BE2C (cell line): ENCODE measurements around the gene NUMA1.

Experiments
- DNase-seq: peaks from one replicate; pipeline ENCODE4 v3.0.0-alpha.2; 2020
- H3K27me3 ChIP-seq: fragments of 250-450 bp; sonication (Bioruptor Pico); 2 replicates; pipeline ENCODE4 v1.5.1; 2020; ENCODE audit warnings: mild to moderate bottlenecking
- H3K36me3 ChIP-seq: fragments of 250-450 bp; sonication (Bioruptor Pico); 2 replicates; pipeline ENCODE4 v1.5.1; 2020; ENCODE audit warnings: mild to moderate bottlenecking
- H3K4me1 ChIP-seq: fragments of 250-450 bp; sonication (Bioruptor Pico); 2 replicates; pipeline ENCODE4 v1.5.1; 2020
- H3K4me3 ChIP-seq: 2 replicates; pipeline ENCODE4 v1.5.1; 2011; ENCODE audit warnings: low read depth, low read length
- H3K9me3 ChIP-seq: fragments of 250-450 bp; sonication (Bioruptor Pico); 2 replicates; pipeline ENCODE4 v1.5.1; 2020
- TF ChIP-seq, protein P1 (sequence below): IDR thresholded peaks from 2 replicates; pipeline ENCODE4 v1.5.1; 2012; ENCODE audit warnings: mild to moderate bottlenecking, low read depth, low read length

The NUMA1 gene

DNA sequence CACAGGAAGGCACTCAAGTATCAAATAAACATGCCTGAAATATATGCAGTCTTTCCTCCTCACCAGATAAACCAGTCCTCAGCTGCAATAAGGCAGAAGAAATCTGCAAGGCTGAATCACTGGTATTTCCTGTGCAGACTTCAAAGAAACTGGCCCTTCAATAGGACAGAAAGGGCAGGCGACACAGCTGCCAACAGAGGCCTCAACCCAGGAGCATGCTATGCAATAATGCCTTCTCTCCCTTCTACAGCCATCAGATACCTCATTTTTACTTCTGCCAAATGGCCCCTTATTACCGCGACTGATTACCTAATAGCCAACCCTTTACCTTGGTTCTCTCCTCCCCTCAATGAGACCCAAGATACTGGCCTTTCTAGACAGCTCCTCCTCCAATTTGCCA lies 8.0 kb downstream of the NUMA1 start:
- Histone ChIP-seq H3K4me1 (peaks cover 10% of the 10 kb centered on the region; the same call in 1 of the 2 replicates), H3K27me3 (no peaks in the 10 kb centered on the region), H3K4me3 (no peak overlapping the region), H3K9me3 (no peaks in the 10 kb centered on the region), H3K36me3 (peaks cover 21% of the 10 kb centered on the region)
- TF ChIP-seq, protein P1, sequence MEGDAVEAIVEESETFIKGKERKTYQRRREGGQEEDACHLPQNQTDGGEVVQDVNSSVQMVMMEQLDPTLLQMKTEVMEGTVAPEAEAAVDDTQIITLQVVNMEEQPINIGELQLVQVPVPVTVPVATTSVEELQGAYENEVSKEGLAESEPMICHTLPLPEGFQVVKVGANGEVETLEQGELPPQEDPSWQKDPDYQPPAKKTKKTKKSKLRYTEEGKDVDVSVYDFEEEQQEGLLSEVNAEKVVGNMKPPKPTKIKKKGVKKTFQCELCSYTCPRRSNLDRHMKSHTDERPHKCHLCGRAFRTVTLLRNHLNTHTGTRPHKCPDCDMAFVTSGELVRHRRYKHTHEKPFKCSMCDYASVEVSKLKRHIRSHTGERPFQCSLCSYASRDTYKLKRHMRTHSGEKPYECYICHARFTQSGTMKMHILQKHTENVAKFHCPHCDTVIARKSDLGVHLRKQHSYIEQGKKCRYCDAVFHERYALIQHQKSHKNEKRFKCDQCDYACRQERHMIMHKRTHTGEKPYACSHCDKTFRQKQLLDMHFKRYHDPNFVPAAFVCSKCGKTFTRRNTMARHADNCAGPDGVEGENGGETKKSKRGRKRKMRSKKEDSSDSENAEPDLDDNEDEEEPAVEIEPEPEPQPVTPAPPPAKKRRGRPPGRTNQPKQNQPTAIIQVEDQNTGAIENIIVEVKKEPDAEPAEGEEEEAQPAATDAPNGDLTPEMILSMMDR: no peak
- no peak for DNase-seq

DNA sequence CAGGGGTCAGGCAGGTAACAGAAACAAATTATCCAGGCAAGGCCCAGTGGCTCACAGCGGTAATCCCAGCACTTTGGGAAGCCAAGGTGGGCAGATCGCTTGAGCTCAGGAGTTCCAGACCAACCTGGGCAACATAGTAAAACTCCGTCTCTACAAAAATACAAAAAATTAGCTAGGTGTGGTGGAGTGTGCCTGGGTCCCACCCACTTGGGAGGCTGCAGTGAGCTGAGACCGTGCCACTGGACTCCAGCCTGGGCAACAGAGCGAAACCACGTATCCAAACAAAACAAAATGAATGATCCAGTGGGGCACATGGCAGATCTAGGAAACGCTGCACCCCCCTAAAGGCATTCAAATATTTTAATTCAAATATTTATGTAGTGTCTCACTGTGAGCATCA lies 9.9 kb downstream of the NUMA1 start:
- no peaks in the 10 kb centered on the region for H3K27me3 ChIP-seq
- DNase-seq: no peak
- TF ChIP-seq, protein P1: no peak
- H3K4me3 ChIP-seq: no peak overlapping the region
- peaks cover 10% of the 10 kb centered on the region; the same call in 1 of the 2 replicates for H3K4me1 ChIP-seq
- peaks cover 14% of the 10 kb centered on the region for H3K36me3 ChIP-seq
- no peaks in the 10 kb centered on the region for H3K9me3 ChIP-seq

DNA sequence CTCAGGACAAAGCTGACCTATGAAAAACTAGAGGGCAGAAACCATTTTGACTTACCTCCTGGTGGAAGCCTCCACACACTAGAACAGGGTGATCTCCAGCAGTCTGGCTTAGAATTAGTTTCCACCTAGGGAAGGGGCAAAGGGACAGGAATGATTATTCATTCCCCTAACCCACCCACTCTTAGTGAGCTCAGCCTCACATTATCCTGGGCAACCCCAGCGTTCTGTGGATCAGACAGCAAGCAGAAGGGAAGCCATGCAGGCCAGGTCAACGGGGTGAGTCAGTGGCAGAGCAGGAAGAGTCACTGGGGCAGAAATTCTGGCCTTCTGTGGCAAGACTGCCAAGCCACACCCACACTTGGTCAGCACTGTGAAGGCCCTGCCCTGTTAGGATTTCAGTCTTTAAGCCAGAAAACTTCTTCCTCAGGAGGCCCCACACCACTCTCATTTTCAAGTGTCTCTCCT lies 10.5 kb downstream of the NUMA1 start:
- peaks cover 15% of the 10 kb centered on the region for H3K36me3 ChIP-seq
- TF ChIP-seq, protein P1: no peak
- no peaks in the 10 kb centered on the region for H3K27me3 ChIP-seq
- H3K4me3 ChIP-seq: no peak overlapping the region
- peaks cover 10% of the 10 kb centered on the region; the same call in 1 of the 2 replicates for H3K4me1 ChIP-seq
- no peaks in the 10 kb centered on the region for H3K9me3 ChIP-seq
- peak; percentile 47 for DNase-seq

DNA sequence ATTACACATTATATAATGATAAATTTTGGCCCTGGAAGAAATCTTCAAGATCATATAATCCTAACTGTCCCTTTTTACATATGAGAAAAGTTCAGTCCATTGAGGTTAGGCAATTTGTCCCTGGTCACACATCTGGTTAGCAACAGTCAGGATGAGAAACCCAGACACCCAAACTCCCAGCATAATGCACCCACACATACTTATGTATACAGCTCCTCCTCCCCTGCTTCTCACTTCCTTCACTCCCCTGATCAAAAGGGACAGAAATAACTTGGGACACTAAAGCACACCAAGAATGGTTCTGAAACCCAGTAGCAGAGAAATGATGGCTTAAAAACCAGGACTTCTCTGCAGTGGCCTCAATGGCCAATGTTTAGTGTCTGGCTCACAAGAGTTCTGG lies 11.1 kb downstream of the NUMA1 start:
- H3K4me3 ChIP-seq: no peak overlapping the region
- H3K4me1 ChIP-seq: peaks cover 10% of the 10 kb centered on the region; the same call in 1 of the 2 replicates
- H3K36me3 ChIP-seq: peaks cover 19% of the 10 kb centered on the region

DNA sequence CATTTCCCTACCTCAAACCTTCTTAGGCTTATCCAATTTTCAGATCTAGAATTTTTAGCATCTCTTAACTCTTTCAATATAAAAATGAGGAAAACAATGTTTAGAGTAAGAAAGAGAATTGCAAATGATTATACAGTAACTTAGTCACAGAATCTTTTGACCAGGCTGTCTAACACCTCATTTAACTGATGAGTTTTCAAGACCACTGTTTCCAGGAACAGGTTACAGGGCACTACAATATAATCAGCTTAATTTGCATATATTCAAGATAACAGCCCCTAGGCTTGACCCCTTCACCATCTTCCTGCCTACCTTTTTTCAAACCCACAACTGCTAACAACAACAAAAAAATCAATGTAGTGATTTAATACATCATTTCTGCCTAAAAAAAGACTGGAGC lies 12.7 kb downstream of the NUMA1 start:
- H3K27me3 ChIP-seq: no peaks in the 10 kb centered on the region
- no peak for DNase-seq
- H3K36me3 ChIP-seq: peaks cover 20% of the 10 kb centered on the region
- no peak overlapping the region for H3K4me3 ChIP-seq
- TF ChIP-seq, protein P1: no peak
- no peaks in the 10 kb centered on the region for H3K9me3 ChIP-seq
- H3K4me1 ChIP-seq: peaks cover 10% of the 10 kb centered on the region; the same call in 1 of the 2 replicates

More for the DNA sequence above, 11.1 kb downstream of the NUMA1 start:
- H3K9me3 ChIP-seq: no peaks in the 10 kb centered on the region
- no peak for DNase-seq
- H3K27me3 ChIP-seq: no peaks in the 10 kb centered on the region
- TF ChIP-seq, protein P1: no peak

DNA sequence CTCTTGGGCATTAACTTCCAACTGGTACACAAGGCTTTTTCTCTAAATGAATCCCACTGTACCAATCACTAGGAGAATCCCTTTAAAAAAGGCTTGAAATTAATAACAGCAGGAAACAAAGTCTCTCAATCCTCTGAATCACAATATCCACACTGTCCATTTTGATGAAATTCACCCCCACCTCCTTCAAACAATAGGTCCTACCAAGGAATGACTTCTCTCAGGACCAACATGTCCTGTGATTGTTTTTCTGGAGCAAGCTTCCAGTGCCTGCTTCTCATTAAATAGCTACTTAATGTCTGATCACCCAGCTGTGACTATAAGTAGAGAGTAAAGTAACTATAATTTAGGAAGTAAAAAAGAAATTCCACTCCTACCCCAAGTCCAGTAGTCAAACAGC lies 13.1 kb downstream of the NUMA1 start:
- TF ChIP-seq, protein P1: no peak
- Histone ChIP-seq H3K36me3 (peaks cover 24% of the 10 kb centered on the region), H3K4me1 (peaks cover 10% of the 10 kb centered on the region; the same call in 1 of the 2 replicates), H3K9me3 (no peaks in the 10 kb centered on the region), H3K4me3 (no peak overlapping the region), H3K27me3 (no peaks in the 10 kb centered on the region)
- DNase-seq: no peak
